Gastrocnemius medialis (tissue), 4 donors: Measurements from ENCODE around the gene PYROXD2.

Source experiments
- POLR2A ChIP-seq, 2 donors: fragments of 450-650 bp; IDR thresholded peaks; one replicate each; pipeline ENCODE4 v1.6.1; 2017; ENCODE audit warnings: antibody characterized with exemption in 2 of 2, mild to moderate bottlenecking in 2 of 2, moderate library complexity in 2 of 2
- TF ChIP-seq, protein P1 (sequence below), 5 experiments: fragments of 450-650 bp in 3 of 5; fragments of 200-600 bp in 2 of 5; sonication (generic) in 2 of 5; IDR thresholded peaks in 4 of 5; conservative IDR thresholded peaks in 1 of 5; 1 replicate in 4 of 5; 2 replicates in 1 of 5; pipeline ENCODE4 v1.5.1; 2016 to 2019; ENCODE audit warnings: antibody characterized with exemption in 5 of 5, mild to moderate bottlenecking in 3 of 5, moderate library complexity in 3 of 5

DNA sequence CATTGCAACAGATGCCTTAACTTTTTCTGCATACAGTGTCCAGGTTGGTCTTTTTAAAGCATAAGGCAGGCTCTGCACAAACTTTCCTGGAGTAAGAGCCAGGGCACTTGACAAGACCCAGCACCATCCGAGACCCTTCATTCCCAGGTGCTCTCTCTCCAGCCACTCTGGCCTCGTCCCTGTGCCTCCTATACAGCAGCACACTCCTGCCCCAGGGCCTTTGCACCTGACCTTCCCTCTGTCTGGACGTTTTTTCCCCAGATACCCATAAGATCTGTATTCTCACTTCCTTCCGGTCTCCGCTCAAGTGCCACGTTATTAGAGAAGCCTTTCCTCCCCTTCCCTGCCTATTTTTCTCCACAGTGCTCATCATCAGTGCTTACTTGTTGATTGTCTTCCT lies 25.6 kb downstream of the PYROXD2 start:
- no peak for TF ChIP-seq POLR2A (IDR thresholded peaks at IDR 0.05)
- TF ChIP-seq, protein P1, sequence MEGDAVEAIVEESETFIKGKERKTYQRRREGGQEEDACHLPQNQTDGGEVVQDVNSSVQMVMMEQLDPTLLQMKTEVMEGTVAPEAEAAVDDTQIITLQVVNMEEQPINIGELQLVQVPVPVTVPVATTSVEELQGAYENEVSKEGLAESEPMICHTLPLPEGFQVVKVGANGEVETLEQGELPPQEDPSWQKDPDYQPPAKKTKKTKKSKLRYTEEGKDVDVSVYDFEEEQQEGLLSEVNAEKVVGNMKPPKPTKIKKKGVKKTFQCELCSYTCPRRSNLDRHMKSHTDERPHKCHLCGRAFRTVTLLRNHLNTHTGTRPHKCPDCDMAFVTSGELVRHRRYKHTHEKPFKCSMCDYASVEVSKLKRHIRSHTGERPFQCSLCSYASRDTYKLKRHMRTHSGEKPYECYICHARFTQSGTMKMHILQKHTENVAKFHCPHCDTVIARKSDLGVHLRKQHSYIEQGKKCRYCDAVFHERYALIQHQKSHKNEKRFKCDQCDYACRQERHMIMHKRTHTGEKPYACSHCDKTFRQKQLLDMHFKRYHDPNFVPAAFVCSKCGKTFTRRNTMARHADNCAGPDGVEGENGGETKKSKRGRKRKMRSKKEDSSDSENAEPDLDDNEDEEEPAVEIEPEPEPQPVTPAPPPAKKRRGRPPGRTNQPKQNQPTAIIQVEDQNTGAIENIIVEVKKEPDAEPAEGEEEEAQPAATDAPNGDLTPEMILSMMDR (IDR thresholded peaks at IDR 0.05 in 4 of 5, conservative IDR thresholded peaks at IDR 0.05 in 1 of 5) = no peak
